ENCODE measurements around the gene ATP5ME. TPM values are rescaled to one million over a fixed set of nuclear protein-coding genes. Genes with fewer than 3 reads are reported as not detected.
A peak's percentile ranks its signal among the peaks of the same experiment; 100 is the strongest.

Gene ATP5ME, protein sequence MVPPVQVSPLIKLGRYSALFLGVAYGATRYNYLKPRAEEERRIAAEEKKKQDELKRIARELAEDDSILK
- 722 TPM for total RNA-seq
- polyA plus RNA-seq (ENCODE audit: insufficient read depth in 1 of 8, insufficient read length in 8 of 8, low replicate concordance in 1 of 8), result 100 to 1,000 TPM; 241 to 419 (median 322) TPM
- long read RNA-seq, donor 1, transcript ATP5ME-201 (4 exons, 365 nt), result major isoform, 120 of 774 reads
- long read RNA-seq, donor 1, transcript ATP5ME-204 (2 exons, 247 nt), result minor isoform, 5 of 774 reads
- long read RNA-seq, donor 1, transcript ATP5ME-205 (3 exons, 393 nt), result minor isoform, 14 of 774 reads
- long read RNA-seq, donor 1, partial matches to known transcripts, result 614 of 774 reads
- long read RNA-seq, donor 1, other reads (novel, unspliced or antisense), result 15 of 774 reads
- long read RNA-seq, donor 2, transcript ATP5ME-201 (4 exons, 365 nt), result major isoform, 27 of 36 reads
- long read RNA-seq, donor 2, partial matches to known transcripts, result 0 of 36 reads
- long read RNA-seq, donor 2, other reads (novel, unspliced or antisense), result 0 of 36 reads
- long read RNA-seq, donor 3, transcript ATP5ME-205 (3 exons, 393 nt), result minor isoform, 20 of 200 reads
- long read RNA-seq, donor 3, transcript ATP5ME-204 (2 exons, 247 nt), result minor isoform, 13 of 200 reads
- long read RNA-seq, donor 3, transcript ATP5ME-201 (4 exons, 365 nt), result major isoform, 162 of 200 reads
- long read RNA-seq, donor 3, partial matches to known transcripts, result 0 of 200 reads
- long read RNA-seq, donor 3, other reads (novel, unspliced or antisense), result 0 of 200 reads
- long read RNA-seq, donor 4, transcript ATP5ME-201 (4 exons, 365 nt), result major isoform, 167 of 195 reads
- long read RNA-seq, donor 4, transcript ATP5ME-202 (3 exons, 300 nt), result minor isoform, 7 of 195 reads
- long read RNA-seq, donor 4, transcript ATP5ME-205 (3 exons, 393 nt), result minor isoform, 17 of 195 reads
- long read RNA-seq, donor 4, partial matches to known transcripts, result 0 of 195 reads
- long read RNA-seq, donor 4, other reads (novel, unspliced or antisense), result 0 of 195 reads
- long read RNA-seq, donor 5, transcript ATP5ME-205 (3 exons, 393 nt), result minor isoform, 36 of 520 reads
- long read RNA-seq, donor 5, transcript ATP5ME-204 (2 exons, 247 nt), result minor isoform, 21 of 520 reads
- long read RNA-seq, donor 5, transcript ATP5ME-201 (4 exons, 365 nt), result major isoform, 426 of 520 reads
- long read RNA-seq, donor 5, transcript ATP5ME-202 (3 exons, 300 nt), result minor isoform, 17 of 520 reads
- long read RNA-seq, donor 5, partial matches to known transcripts, result 5 of 520 reads
- long read RNA-seq, donor 5, other reads (novel, unspliced or antisense), result 13 of 520 reads
- long read RNA-seq, donor 6, transcript ATP5ME-205 (3 exons, 393 nt), result minor isoform, 37 of 541 reads
- long read RNA-seq, donor 6, transcript ATP5ME-201 (4 exons, 365 nt), result major isoform, 445 of 541 reads
- long read RNA-seq, donor 6, transcript ATP5ME-204 (2 exons, 247 nt), result minor isoform, 22 of 541 reads
- long read RNA-seq, donor 6, transcript ATP5ME-202 (3 exons, 300 nt), result minor isoform, 9 of 541 reads
- long read RNA-seq, donor 6, partial matches to known transcripts, result 10 of 541 reads
- long read RNA-seq, donor 6, other reads (novel, unspliced or antisense), result 13 of 541 reads
- long read RNA-seq, donor 7, transcript ATP5ME-201 (4 exons, 365 nt), result major isoform, 393 of 1,624 reads
- long read RNA-seq, donor 7, transcript ATP5ME-205 (3 exons, 393 nt), result minor isoform, 30 of 1,624 reads
- long read RNA-seq, donor 7, transcript ATP5ME-204 (2 exons, 247 nt), result minor isoform, 28 of 1,624 reads
- long read RNA-seq, donor 7, transcript ATP5ME-202 (3 exons, 300 nt), result minor isoform, 13 of 1,624 reads
- long read RNA-seq, donor 7, partial matches to known transcripts, result 1,105 of 1,624 reads
- long read RNA-seq, donor 7, other reads (novel, unspliced or antisense), result 52 of 1,624 reads
- long read RNA-seq, donor 8, transcript ATP5ME-202 (3 exons, 300 nt), result minor isoform, 7 of 333 reads
- long read RNA-seq, donor 8, transcript ATP5ME-205 (3 exons, 393 nt), result minor isoform, 31 of 333 reads
- long read RNA-seq, donor 8, transcript ATP5ME-204 (2 exons, 247 nt), result minor isoform, 34 of 333 reads
- long read RNA-seq, donor 8, transcript ATP5ME-201 (4 exons, 365 nt), result major isoform, 251 of 333 reads
- long read RNA-seq, donor 8, partial matches to known transcripts, result 5 of 333 reads
- long read RNA-seq, donor 8, other reads (novel, unspliced or antisense), result 5 of 333 reads
- long read RNA-seq, donor 9, transcript ATP5ME-201 (4 exons, 365 nt), result major isoform, 285 of 342 reads
- long read RNA-seq, donor 9, transcript ATP5ME-204 (2 exons, 247 nt), result minor isoform, 13 of 342 reads
- long read RNA-seq, donor 9, transcript ATP5ME-205 (3 exons, 393 nt), result minor isoform, 22 of 342 reads
- long read RNA-seq, donor 9, transcript ATP5ME-202 (3 exons, 300 nt), result minor isoform, 9 of 342 reads
- long read RNA-seq, donor 9, partial matches to known transcripts, result 0 of 342 reads
- long read RNA-seq, donor 9, other reads (novel, unspliced or antisense), result 13 of 342 reads
- long read RNA-seq, donor 10, transcript ATP5ME-201 (4 exons, 365 nt), result major isoform, 365 of 478 reads
- long read RNA-seq, donor 10, transcript ATP5ME-205 (3 exons, 393 nt), result minor isoform, 42 of 478 reads
- long read RNA-seq, donor 10, transcript ATP5ME-204 (2 exons, 247 nt), result minor isoform, 36 of 478 reads
- long read RNA-seq, donor 10, transcript ATP5ME-202 (3 exons, 300 nt), result minor isoform, 12 of 478 reads
- long read RNA-seq, donor 10, partial matches to known transcripts, result 9 of 478 reads
- long read RNA-seq, donor 10, other reads (novel, unspliced or antisense), result 12 of 478 reads
- long read RNA-seq, donor 11, transcript ATP5ME-205 (3 exons, 393 nt), result minor isoform, 20 of 371 reads
- long read RNA-seq, donor 11, transcript ATP5ME-201 (4 exons, 365 nt), result major isoform, 321 of 371 reads
- long read RNA-seq, donor 11, transcript ATP5ME-202 (3 exons, 300 nt), result minor isoform, 6 of 371 reads
- long read RNA-seq, donor 11, transcript ATP5ME-204 (2 exons, 247 nt), result minor isoform, 12 of 371 reads
- long read RNA-seq, donor 11, partial matches to known transcripts, result 0 of 371 reads
- long read RNA-seq, donor 11, other reads (novel, unspliced or antisense), result 9 of 371 reads

DNA sequence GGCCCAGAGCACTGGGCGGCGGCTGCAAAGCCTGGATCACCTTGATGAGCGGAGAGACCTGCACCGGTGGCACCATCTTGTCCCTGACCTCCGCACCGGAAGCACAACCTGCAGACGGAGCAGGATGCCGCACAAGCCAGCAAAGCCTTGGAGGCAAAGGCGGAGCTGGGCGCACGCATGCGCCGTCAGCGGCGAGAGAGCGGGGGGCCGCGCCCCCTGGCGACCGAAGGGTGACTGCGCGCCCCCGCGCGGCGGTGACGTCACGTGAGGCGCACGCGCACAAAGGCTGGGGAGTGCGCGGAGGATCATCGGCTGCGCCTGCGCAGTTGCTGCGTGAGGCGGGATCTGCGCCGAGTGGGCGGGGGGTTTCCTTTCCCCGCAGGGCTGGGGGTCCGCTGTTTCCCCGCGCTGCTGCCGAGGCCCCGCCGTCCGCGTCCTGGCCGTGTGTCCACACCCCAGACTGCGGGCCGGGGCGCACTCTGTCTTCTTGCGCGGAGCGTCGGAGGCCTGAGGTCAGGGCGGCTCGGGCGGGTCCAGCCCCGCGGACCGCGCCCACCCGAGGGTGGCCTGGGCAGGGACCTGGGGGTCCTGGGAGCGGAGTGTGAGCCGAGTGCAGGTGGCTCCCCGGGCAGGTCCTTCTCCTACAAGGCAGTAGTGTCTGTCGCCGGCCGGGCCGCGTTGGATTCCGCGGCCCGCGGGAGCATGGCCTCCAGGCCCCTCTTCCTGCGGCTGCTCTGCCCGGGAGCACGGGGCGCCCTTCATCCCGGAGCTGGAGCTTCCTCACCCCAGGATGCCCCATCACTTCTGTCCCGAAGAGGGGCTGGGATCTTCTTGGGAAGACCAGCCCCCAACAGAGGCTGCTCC, at the start of gene ATP5ME, which contains the start of gene MYL5:
Gene ATP5ME, minus strand, starts transcription at position 105 of the 864 bp plus-strand sequence. Its CDS starts 29 bp downstream, at position 76.
Gene MYL5, plus strand, starts transcription at position 371 of the 864 bp plus-strand sequence. CDS start 3,485 bp downstream, outside the sequence.
- Histone ChIP-seq H3K9me3 (replicated peaks; ENCODE audit: control insufficient read depth, low read depth, low read length) (no peaks in the 10 kb centered on the region), H3K27ac (ENCODE audit: low read length) (peak within 1 kb of the TSS; percentile 94), H3K4me3 (ENCODE audit: low read length) (peak within 1 kb of the TSS; percentile 90), H3K36me3 (ENCODE audit: control insufficient read depth, insufficient read depth, low read length) (peaks cover 24% of the 10 kb centered on the region), H3K4me1 (ENCODE audit: control insufficient read depth, insufficient read depth, low read length) (peaks cover 52% of the 10 kb centered on the region), H3K27me3 (ENCODE audit: control insufficient read depth, insufficient read depth, low read length) (no peaks in the 10 kb centered on the region)
- WGBS (ENCODE audit: insufficient coverage), result under 1% methylated on average over 81 of the region's 84 CpGs
- DNase-seq, result peak; percentile 98

DNA sequence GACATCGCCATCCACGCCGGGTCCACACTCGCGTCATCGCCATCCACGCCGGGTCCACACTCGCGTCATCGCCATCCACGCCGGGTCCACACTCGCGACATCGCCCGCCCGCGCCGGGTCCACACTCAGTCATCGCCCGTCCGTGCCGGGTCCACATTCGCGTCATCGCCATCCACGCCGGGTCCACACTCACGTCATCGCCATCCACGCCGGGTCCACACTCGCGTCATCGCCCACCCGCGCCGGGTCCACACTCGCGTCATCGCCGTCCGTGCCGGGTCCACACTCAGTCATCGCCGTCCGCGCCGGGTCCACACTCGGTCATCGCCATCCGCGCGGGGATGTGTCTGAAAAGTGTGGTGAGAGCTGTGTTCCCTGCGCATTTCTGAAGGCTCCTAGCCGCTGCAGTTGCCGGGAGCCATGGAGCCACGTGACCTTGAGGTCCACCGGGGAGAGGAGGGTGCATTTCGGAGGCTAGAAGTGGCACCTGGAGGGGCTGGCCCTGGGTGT, 48.8 kb upstream of the ATP5ME start:
- no peaks in the 10 kb centered on the region for H3K9me3 ChIP-seq (replicated peaks; ENCODE audit: control insufficient read depth, low read depth, low read length)
- no peaks in the 10 kb centered on the region for H3K27me3 ChIP-seq (ENCODE audit: control insufficient read depth, insufficient read depth, low read length)
- WGBS (ENCODE audit: insufficient coverage), result 97% methylated on average over 61 of the region's 61 CpGs
- peaks cover 73% of the 10 kb centered on the region for H3K4me1 ChIP-seq (ENCODE audit: control insufficient read depth, insufficient read depth, low read length)
- DNase-seq, result no peak
- H3K4me3 ChIP-seq (ENCODE audit: low read length), result no peak overlapping the region
- peaks cover 17% of the 10 kb centered on the region for H3K36me3 ChIP-seq (ENCODE audit: control insufficient read depth, insufficient read depth, low read length)
- peak overlapping the region; percentile 83 for H3K27ac ChIP-seq (ENCODE audit: low read length)

DNA sequence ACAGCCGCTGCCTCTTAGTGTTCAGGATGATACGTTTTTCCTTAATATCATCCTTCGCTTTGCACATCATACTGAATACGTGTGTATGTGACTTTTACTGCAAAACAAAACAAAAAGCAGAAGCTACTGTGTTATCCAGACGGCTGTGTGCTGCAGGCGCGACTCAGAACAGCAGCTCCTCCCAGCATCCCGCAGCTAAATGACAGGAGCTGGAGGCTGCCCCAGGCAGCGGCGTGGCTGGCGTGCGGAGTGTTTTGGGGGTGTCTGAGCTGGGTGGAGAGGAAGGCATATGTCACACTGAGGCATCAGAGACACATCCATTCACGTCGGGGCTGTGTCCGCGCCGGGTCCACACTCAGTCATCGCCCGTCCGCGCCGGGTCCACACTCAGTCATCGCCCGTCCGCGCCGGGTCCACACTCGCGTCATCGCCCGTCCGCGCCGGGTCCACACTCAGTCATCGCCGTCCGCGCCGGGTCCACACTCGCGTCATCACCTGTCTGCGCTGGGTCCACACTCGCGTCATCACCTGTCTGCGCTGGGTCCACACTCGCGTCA, 48.2 kb upstream of the ATP5ME start:
- Histone ChIP-seq H3K27me3 (ENCODE audit: control insufficient read depth, insufficient read depth, low read length) (no peaks in the 10 kb centered on the region), H3K4me1 (ENCODE audit: control insufficient read depth, insufficient read depth, low read length) (peaks cover 79% of the 10 kb centered on the region), H3K4me3 (ENCODE audit: low read length) (no peak overlapping the region), H3K27ac (ENCODE audit: low read length) (no peak overlapping the region), H3K36me3 (ENCODE audit: control insufficient read depth, insufficient read depth, low read length) (peaks cover 17% of the 10 kb centered on the region), H3K9me3 (replicated peaks; ENCODE audit: control insufficient read depth, low read depth, low read length) (no peaks in the 10 kb centered on the region)
- no peak for DNase-seq
- 92% methylated on average over 33 of the region's 47 CpGs for WGBS (ENCODE audit: insufficient coverage)

DNA sequence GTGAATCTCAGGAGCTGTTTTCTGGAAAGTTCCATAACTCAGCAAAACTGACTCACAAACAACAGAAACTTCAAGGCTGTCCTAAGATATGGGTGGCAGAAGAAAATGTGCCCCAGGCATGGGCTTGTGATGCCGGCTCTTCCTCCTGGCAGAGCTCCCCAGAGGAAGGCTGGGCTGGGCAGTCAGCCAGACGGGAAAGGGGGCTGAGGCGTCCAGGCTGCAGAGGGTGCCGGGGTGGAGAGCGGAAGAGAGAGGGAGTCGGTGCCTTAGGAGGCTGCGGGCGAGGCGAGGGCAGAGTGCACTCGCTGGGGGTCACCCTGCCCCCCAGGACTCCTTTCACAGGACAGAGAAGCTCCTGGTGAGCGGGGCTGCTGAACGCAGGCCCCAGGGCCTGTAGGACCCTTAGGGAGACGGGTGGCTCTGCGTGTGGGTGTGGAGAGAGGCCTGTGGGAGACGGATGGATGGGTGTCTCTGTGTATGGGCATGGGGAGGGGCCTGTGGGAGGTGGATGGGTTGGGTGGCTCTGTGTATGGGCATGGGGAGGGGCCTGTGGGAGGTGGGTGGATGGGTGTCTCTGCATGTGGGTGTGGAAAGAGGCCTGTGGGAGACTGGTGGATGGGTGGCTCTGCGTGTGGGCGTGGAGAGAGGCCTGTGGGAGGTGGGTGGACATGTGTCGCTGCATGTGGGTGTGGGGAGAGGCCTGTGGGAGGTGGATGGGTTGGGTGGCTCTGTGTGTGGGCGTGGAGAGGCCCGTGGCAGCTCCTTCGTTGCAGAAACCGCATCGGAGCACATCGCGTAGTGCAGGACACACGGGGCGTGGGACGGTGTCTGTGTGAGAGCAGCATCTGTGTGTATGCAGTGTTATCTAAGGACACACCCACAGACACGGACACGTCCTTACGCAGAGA, 47.4 kb upstream of the ATP5ME start:
- Histone ChIP-seq H3K4me1 (ENCODE audit: control insufficient read depth, insufficient read depth, low read length) (peaks cover 74% of the 10 kb centered on the region), H3K4me3 (ENCODE audit: low read length) (no peak overlapping the region), H3K9me3 (replicated peaks; ENCODE audit: control insufficient read depth, low read depth, low read length) (no peaks in the 10 kb centered on the region), H3K27me3 (ENCODE audit: control insufficient read depth, insufficient read depth, low read length) (no peaks in the 10 kb centered on the region), H3K36me3 (ENCODE audit: control insufficient read depth, insufficient read depth, low read length) (peaks cover 17% of the 10 kb centered on the region), H3K27ac (ENCODE audit: low read length) (no peak overlapping the region)
- WGBS (ENCODE audit: insufficient coverage), result 87% methylated on average over 29 of the region's 31 CpGs
- no peak for DNase-seq

DNA sequence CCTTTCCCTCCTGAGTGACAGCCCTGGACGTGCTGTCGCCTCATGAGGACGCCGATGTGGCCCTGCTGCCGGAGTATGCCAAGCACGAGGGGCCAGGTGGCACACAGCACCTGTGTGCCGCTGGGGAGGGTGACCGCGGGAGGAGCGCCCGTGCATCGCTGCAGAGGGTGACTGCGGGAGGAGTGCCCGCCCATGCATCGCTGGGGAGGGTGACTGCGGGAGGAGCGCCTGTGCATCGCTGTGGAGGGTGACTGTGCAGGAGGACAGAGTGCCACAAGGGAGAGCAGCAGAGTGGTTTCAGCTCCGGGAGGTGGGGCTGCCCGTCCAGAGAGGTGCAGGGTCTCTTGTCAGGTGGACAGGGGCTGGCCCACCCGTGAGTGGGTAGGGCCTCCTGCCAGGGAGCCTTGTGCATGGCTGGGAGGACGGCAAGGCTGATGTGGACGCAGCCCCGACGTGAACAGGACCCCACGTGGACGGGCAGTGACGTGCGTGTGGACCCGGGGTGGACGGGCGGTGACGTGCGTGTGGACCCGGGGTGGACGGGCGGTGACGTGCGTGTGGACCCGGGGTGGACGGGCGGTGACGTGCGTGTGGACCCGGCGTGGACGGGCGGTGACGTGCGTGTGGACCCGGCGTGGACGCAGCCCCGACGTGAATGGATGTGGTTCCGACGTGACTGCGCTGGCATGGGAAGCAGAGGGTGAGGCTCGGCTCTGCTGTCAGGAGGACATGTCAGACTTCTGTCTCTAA, 46.2 kb upstream of the ATP5ME start:
- no peaks in the 10 kb centered on the region for H3K9me3 ChIP-seq (replicated peaks; ENCODE audit: control insufficient read depth, low read depth, low read length)
- WGBS (ENCODE audit: insufficient coverage), result 92% methylated on average over 59 of the region's 59 CpGs
- no peak overlapping the region for H3K27ac ChIP-seq (ENCODE audit: low read length)
- no peak overlapping the region for H3K4me3 ChIP-seq (ENCODE audit: low read length)
- DNase-seq, result no peak
- peaks cover 17% of the 10 kb centered on the region for H3K36me3 ChIP-seq (ENCODE audit: control insufficient read depth, insufficient read depth, low read length)
- H3K4me1 ChIP-seq (ENCODE audit: control insufficient read depth, insufficient read depth, low read length), result peaks cover 65% of the 10 kb centered on the region
- no peaks in the 10 kb centered on the region for H3K27me3 ChIP-seq (ENCODE audit: control insufficient read depth, insufficient read depth, low read length)

DNA sequence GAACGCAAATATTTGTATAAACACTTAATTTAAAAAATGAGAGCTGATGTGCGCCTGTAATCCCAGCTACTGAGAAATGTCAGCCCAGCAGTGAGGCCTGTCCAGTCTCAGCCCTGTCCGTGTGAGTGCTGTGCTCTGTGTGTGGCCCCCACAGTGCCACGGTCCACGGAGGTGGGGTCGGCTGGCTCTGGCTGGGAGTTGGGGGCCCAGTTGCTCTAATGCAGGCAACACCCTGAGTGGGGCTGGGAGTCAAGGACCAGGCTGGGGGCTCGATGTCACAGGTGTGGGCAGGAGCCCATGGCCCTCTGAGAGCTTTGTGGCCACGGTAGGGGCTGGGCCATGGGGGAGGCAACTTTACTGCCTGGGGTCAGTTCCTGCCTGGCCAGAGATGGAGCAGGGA, 44.4 kb upstream of the ATP5ME start:
- Histone ChIP-seq H3K9me3 (replicated peaks; ENCODE audit: control insufficient read depth, low read depth, low read length) (no peaks in the 10 kb centered on the region), H3K36me3 (ENCODE audit: control insufficient read depth, insufficient read depth, low read length) (peaks cover 19% of the 10 kb centered on the region), H3K4me1 (ENCODE audit: control insufficient read depth, insufficient read depth, low read length) (peaks cover 47% of the 10 kb centered on the region), H3K4me3 (ENCODE audit: low read length) (no peak overlapping the region), H3K27me3 (ENCODE audit: control insufficient read depth, insufficient read depth, low read length) (no peaks in the 10 kb centered on the region), H3K27ac (ENCODE audit: low read length) (no peak overlapping the region)
- no peak for DNase-seq
- WGBS (ENCODE audit: insufficient coverage), result 71% methylated on average over 7 of the region's 8 CpGs

All from muscle of leg (tissue), 16 donors.